Gastroesophageal sphincter (tissue), 3 donors: ENCODE measurements around the gene BCAS3.

ENCODE experiments used
- CTCF ChIP-seq, 4 experiments: fragments of 200-600 bp in 2 of 4; fragments of 450-650 bp in 2 of 4; sonication (generic) in 1 of 4; IDR thresholded peaks; one replicate each; pipeline ENCODE4 v1.5.1; 2017 to 2019; ENCODE audit warnings: antibody characterized with exemption in 4 of 4, mild to moderate bottlenecking in 2 of 4, moderate library complexity in 2 of 4
- EP300 ChIP-seq: sonication (generic); formaldehyde crosslinking; IDR thresholded peaks from one replicate; pipeline ENCODE4 v1.6.1; 2017; ENCODE audit warnings: antibody characterized with exemption, mild to moderate bottlenecking
- POLR2A ChIP-seq, 2 donors: fragments of 450-650 bp; IDR thresholded peaks; one replicate each; pipeline ENCODE4 v1.6.1; 2017; ENCODE audit warnings: antibody characterized with exemption in 2 of 2, mild to moderate bottlenecking in 2 of 2, moderate library complexity in 1 of 2
- POLR2AphosphoS5 ChIP-seq: sonication (generic); formaldehyde crosslinking; IDR thresholded peaks from one replicate; pipeline ENCODE4 v1.6.1; 2017; ENCODE audit warnings: antibody characterized with exemption

DNA sequence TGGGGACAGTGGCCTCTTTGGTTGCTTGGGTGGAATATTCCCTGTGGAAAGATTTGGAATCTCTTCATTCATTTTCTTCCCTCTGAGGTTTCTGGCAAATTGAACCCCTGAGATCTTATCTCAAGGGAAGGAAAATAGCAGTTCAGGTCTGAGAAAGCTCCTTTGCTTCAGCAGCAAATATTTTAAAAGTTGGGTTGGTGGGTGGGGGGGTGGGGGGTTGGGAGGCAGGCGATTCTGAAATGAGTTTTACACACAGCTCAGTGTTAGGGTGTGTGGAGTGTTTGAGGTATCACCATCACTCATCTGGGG, 728.8 kb downstream of the BCAS3 start:
- TF ChIP-seq POLR2A (IDR thresholded peaks at IDR 0.05) = no peak
- TF ChIP-seq EP300 = no peak
- TF ChIP-seq CTCF (IDR thresholded peaks at IDR 0.05) = no peak
- no peak for TF ChIP-seq POLR2AphosphoS5
